Measurements from ENCODE around the gene MRC2. TPM values are rescaled to one million over a fixed set of nuclear protein-coding genes. Genes with fewer than 3 reads are reported as not detected.

MRC2 gene
- total RNA-seq, 1 experiment from 2014 or later: 215 TPM

GRCh38 chr17:62673614-62674362 lies 46.3 kb downstream of the MRC2 start:
- DNase-seq (ENCODE audit: low read depth): no peak
- in situ Hi-C loops (cut with HindIII; ENCODE audit: low pct_unique_long_range_greater_than_20kb, low sequenced_read_pairs): no loop called here

GRCh38 chr17:62674363-62674739 lies 46.9 kb downstream of the MRC2 start:
- no peak for DNase-seq (ENCODE audit: low read depth)
- in situ Hi-C loops (cut with HindIII; ENCODE audit: low pct_unique_long_range_greater_than_20kb, low sequenced_read_pairs): no loop called here

GRCh38 chr17:62674841-62675240 lies 47.4 kb downstream of the MRC2 start:
- in situ Hi-C loops (cut with HindIII; ENCODE audit: low pct_unique_long_range_greater_than_20kb, low sequenced_read_pairs): no loop called here
- DNase-seq (ENCODE audit: low read depth): no peak

- in situ Hi-C loops (cut with HindIII; ENCODE audit: low pct_unique_long_range_greater_than_20kb, low sequenced_read_pairs): no loop called here
- no peak for DNase-seq (ENCODE audit: low read depth)
Observed at GRCh38 chr17:62675260-62675659, 47.8 kb downstream of the MRC2 start.

GRCh38 chr17:62675701-62676100 lies 48.2 kb downstream of the MRC2 start:
- no peak for DNase-seq (ENCODE audit: low read depth)
- in situ Hi-C loops (cut with HindIII; ENCODE audit: low pct_unique_long_range_greater_than_20kb, low sequenced_read_pairs): no loop called here

- no peak for DNase-seq (ENCODE audit: low read depth)
- in situ Hi-C loops (cut with HindIII; ENCODE audit: low pct_unique_long_range_greater_than_20kb, low sequenced_read_pairs): no loop called here
Observed at GRCh38 chr17:62676231-62676943, 48.9 kb downstream of the MRC2 start.

- in situ Hi-C loops (cut with HindIII; ENCODE audit: low pct_unique_long_range_greater_than_20kb, low sequenced_read_pairs): no loop called here
- DNase-seq (ENCODE audit: low read depth): no peak
Observed at GRCh38 chr17:62676952-62677596, 49.6 kb downstream of the MRC2 start.

GRCh38 chr17:62678214-62678919 lies 50.9 kb downstream of the MRC2 start:
- DNase-seq (ENCODE audit: low read depth): no peak
- in situ Hi-C loops (cut with HindIII; ENCODE audit: low pct_unique_long_range_greater_than_20kb, low sequenced_read_pairs): no loop called here

GRCh38 chr17:62679866-62680377 lies 52.5 kb downstream of the MRC2 start:
- in situ Hi-C loops (cut with HindIII; ENCODE audit: low pct_unique_long_range_greater_than_20kb, low sequenced_read_pairs): no loop called here
- DNase-seq (ENCODE audit: low read depth): no peak

- in situ Hi-C loops (cut with HindIII; ENCODE audit: low pct_unique_long_range_greater_than_20kb, low sequenced_read_pairs): no loop called here
- DNase-seq (ENCODE audit: low read depth): no peak
Observed at GRCh38 chr17:62680541-62681052, 53.1 kb downstream of the MRC2 start.

GRCh38 chr17:62681061-62681938 lies 53.8 kb downstream of the MRC2 start:
- in situ Hi-C loops (cut with HindIII; ENCODE audit: low pct_unique_long_range_greater_than_20kb, low sequenced_read_pairs): no loop called here
- DNase-seq (ENCODE audit: low read depth): no peak

- in situ Hi-C loops (cut with HindIII; ENCODE audit: low pct_unique_long_range_greater_than_20kb, low sequenced_read_pairs): no loop called here
Observed at GRCh38 chr17:62681939-62682381, 54.5 kb downstream of the MRC2 start.

GRCh38 chr17:62684179-62684578 lies 56.7 kb downstream of the MRC2 start:
- in situ Hi-C loops (cut with HindIII; ENCODE audit: low pct_unique_long_range_greater_than_20kb, low sequenced_read_pairs): no loop called here
- DNase-seq (ENCODE audit: low read depth): no peak

More at GRCh38 chr17:62681939-62682381, 54.5 kb downstream of the MRC2 start:
- DNase-seq (ENCODE audit: low read depth): no peak

- in situ Hi-C loops (cut with HindIII; ENCODE audit: low pct_unique_long_range_greater_than_20kb, low sequenced_read_pairs): no loop called here
Observed at GRCh38 chr17:62687997-62688396, 60.5 kb downstream of the MRC2 start.

GRCh38 chr17:62688398-62689160 lies 61.1 kb downstream of the MRC2 start:
- in situ Hi-C loops (cut with HindIII; ENCODE audit: low pct_unique_long_range_greater_than_20kb, low sequenced_read_pairs): no loop called here
- no peak for DNase-seq (ENCODE audit: low read depth)

More at GRCh38 chr17:62687997-62688396, 60.5 kb downstream of the MRC2 start:
- DNase-seq (ENCODE audit: low read depth): no peak

GRCh38 chr17:62689441-62690167 lies 62.1 kb downstream of the MRC2 start:
- DNase-seq (ENCODE audit: low read depth): no peak
- in situ Hi-C loops (cut with HindIII; ENCODE audit: low pct_unique_long_range_greater_than_20kb, low sequenced_read_pairs): no loop called here

All from Caki2 (cell line).